ENCODE data around the gene GRIK2.
"Not testable (repeated sequence)": the region's sequence is repeated elsewhere in the genome, so short reads cannot be mapped to it uniquely, and the experiment has no call there.

GRCh38 chr6:101350631-101351030 is 42.9 kb upstream of the GRIK2 start:
- TF ChIP-seq CTCF (IDR thresholded peaks at IDR 0.05; ENCODE audit: insufficient read depth, low read depth, low read length); EZH2 (IDR thresholded peaks at IDR 0.05; ENCODE audit: insufficient read depth, low read length): not testable (repeated sequence)
